ENCODE data around the gene ADAP1.

- TF ChIP-seq, protein P1, sequence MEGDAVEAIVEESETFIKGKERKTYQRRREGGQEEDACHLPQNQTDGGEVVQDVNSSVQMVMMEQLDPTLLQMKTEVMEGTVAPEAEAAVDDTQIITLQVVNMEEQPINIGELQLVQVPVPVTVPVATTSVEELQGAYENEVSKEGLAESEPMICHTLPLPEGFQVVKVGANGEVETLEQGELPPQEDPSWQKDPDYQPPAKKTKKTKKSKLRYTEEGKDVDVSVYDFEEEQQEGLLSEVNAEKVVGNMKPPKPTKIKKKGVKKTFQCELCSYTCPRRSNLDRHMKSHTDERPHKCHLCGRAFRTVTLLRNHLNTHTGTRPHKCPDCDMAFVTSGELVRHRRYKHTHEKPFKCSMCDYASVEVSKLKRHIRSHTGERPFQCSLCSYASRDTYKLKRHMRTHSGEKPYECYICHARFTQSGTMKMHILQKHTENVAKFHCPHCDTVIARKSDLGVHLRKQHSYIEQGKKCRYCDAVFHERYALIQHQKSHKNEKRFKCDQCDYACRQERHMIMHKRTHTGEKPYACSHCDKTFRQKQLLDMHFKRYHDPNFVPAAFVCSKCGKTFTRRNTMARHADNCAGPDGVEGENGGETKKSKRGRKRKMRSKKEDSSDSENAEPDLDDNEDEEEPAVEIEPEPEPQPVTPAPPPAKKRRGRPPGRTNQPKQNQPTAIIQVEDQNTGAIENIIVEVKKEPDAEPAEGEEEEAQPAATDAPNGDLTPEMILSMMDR (conservative IDR thresholded peaks at IDR 0.05 in 1 of 2, IDR thresholded peaks at IDR 0.05 in 1 of 2; ENCODE audit: extremely low read depth in 1 of 2, insufficient read depth in 1 of 2, low read depth in 1 of 2, low read length in 2 of 2), result no peak
- no peak for TF ChIP-seq EZH2 (IDR thresholded peaks at IDR 0.05; ENCODE audit: borderline replicate concordance, low read length)
Measured at GRCh38 chr7:910441-910861, 44.0 kb downstream of the ADAP1 start.
